ENCODE data around the gene FCSK.
A peak's percentile ranks its signal among the peaks of the same experiment; 100 is the strongest.

FCSK gene

DNA sequence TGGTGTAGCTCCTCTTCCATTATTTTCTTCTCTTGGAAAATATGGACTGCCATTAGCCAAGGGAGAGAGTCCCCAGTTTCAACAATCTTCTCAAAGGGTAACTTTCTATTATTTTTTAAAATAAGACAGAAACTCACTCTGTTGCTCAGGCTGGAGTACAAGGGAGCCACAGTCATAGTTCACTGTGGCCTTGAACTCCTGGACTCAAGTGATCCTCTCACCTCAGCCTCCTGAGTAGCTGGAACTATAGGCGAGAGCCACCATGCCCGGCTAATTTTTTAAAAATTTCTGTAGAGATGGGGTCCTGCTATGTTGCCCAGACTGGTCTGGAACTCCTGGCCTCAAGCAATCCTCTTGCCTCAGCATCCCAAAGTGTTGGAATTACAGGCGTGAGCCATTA, 55.8 kb downstream of the FCSK start:
- in situ Hi-C loops (cut with MboI; ENCODE audit: low pct_unique_long_range_greater_than_20kb, low sequenced_read_pairs, unreplicated experiment) = no loop called here
- no peak for TF ChIP-seq CTCF (IDR thresholded peaks at IDR 0.05; ENCODE audit: extremely low read depth, insufficient read depth, missing control alignments)
- no peak for DNase-seq (ENCODE audit: low spot score)

- no peak for DNase-seq (ENCODE audit: low spot score)
- TF ChIP-seq CTCF (IDR thresholded peaks at IDR 0.05; ENCODE audit: extremely low read depth, insufficient read depth, missing control alignments) = no peak
- in situ Hi-C loops (cut with MboI; ENCODE audit: low pct_unique_long_range_greater_than_20kb, low sequenced_read_pairs, unreplicated experiment) = no loop called here
Observed at GRCh38 chr16:70511833-70512232, 57.4 kb downstream of the FCSK start.

DNA sequence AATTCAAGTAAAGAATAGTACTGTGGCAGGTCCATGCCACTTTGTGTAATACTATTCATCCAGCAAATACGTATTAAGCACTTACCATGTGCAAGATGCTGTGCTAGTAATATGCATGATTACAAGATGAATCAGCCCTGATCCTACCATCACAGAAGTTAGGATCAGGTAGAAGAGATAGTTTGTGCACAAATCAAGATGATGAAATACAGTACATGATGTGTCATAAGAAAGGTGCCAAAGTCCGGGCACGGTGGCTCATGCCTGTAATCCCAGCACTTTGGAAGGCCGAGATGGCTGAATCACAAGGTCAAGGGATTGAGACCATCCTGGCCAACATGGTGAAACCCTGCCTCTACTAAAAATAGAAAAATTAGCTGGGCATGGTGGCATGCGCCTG, 58.1 kb downstream of the FCSK start:
- in situ Hi-C loops (cut with MboI; ENCODE audit: low pct_unique_long_range_greater_than_20kb, low sequenced_read_pairs, unreplicated experiment) = no loop called here
- TF ChIP-seq CTCF (IDR thresholded peaks at IDR 0.05; ENCODE audit: extremely low read depth, insufficient read depth, missing control alignments) = no peak
- DNase-seq (ENCODE audit: low spot score) = no peak

DNA sequence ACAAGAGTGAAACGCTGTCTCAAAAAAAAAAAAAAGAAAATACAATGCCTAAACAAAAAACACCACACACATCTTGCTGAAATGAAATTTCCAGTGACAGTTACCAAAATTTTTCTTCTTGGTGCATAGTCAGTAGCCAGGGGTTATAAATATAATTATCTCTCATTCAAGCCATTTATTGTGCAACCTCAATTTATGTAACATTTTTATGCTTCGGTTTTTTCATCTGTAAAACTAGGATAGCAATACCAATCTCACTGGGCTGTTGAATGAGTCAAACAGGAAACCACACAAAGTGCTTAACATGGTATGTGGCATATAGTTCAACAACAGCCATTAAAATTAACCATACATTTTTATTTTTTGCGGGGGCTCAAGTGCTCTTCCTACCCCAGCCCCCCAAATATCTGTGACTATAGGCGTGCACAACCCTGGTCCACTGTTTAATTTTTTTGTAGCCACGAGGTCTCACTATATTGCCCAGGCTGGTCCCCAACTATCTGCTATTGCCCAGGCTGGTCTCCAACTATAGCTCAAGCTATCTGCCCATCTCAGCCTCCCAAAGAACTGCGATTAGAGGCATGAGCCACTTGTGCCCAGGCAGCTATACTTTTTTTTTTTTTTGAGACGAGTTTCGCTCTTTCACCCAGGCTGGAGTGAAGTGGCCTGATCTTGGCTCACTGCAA, 66.4 kb downstream of the FCSK start:
- in situ Hi-C loops (cut with MboI; ENCODE audit: low pct_unique_long_range_greater_than_20kb, low sequenced_read_pairs, unreplicated experiment) = no loop called here
- DNase-seq (ENCODE audit: low spot score) = peak; percentile 49
- no peak for TF ChIP-seq CTCF (IDR thresholded peaks at IDR 0.05; ENCODE audit: extremely low read depth, insufficient read depth, missing control alignments)

DNA sequence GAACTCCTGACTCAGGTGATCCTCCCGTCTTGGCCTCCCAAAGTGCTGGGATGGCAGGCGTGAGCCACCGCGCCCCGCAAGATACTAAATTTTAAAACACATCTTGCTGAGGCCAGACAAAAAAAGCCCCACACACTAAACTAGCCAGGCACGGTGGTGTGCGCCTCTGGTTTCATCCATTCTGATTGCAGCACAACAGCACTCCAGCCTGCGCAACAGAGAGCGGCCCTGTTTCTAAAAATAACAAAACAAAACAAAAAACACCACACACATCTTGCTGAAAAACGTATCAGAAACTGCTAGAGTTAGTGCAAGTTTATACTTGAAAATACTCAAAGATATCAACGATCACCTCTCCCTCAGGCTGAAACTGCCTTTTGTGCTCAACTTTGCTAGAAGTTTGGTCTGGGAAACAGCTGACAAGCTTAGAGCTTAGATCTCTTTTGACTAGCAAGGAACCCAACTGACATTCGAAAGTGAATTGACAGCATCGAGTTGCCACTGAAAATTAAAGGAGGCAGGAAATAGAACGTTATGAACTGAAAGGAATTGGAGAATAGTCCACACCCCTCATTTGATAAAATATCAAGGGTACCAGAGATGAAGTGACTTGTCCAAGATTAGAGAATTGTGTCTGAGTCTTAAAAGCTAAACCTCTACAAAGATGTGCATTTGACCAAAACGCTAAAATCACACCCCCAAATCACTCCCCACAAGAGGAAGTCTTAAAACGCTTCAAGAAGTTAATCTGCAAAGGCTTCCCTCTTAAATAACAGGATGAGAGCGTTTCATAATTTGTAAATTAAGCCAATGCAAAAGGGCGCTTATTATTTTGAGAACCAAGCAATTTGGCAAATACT, 68.1 kb downstream of the FCSK start:
- TF ChIP-seq CTCF (IDR thresholded peaks at IDR 0.05; ENCODE audit: extremely low read depth, insufficient read depth, missing control alignments) = no peak
- DNase-seq (ENCODE audit: low spot score) = peak; percentile 24
- in situ Hi-C loops (cut with MboI; ENCODE audit: low pct_unique_long_range_greater_than_20kb, low sequenced_read_pairs, unreplicated experiment) = no loop called here

DNA sequence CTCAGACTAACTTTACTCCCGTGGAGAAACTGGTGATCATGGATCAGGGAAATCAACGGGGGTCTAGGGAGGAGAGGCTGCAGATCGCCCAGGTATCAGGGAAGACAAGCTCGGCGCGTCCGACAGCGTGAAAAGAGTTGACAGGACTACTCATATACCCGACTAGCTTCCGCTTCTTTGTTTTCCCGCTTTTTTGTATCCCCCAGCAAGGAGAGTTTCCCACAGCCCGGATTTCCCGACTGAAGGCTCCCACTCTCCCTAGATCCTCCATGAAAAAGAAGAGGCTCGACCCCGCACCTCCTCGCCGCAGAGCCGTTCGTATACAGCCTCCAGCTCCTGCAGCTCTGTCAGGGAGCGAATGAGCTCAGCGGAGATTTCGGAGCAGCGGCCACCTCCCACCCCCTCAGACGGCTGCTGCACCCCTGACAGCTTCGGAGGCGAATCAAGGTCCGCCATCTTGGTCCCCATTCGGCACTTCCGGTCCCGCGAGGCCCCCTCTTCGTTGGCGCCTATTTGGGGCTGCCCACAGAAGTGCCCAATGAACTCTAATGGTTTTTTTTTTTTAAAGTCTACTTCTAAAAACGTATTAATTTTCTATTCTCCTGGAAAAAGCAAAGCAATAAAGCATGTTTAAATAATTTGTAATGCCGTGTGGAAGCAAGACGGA, 68.8 kb downstream of the FCSK start, which contains the start of gene COG4:
TSS of gene COG4 (minus strand) at position 479 of the 667 bp plus-strand sequence. CDS start at position 468, 11 bp downstream.
- TF ChIP-seq CTCF (IDR thresholded peaks at IDR 0.05; ENCODE audit: extremely low read depth, insufficient read depth, missing control alignments) = no peak
- peak; percentile 87 for DNase-seq (ENCODE audit: low spot score)
- in situ Hi-C loops (cut with MboI; ENCODE audit: low pct_unique_long_range_greater_than_20kb, low sequenced_read_pairs, unreplicated experiment) = no loop called here
